Neural crest cell (in vitro differentiated cells): ENCODE results near the gene CYP26B1. TPM values are rescaled to one million over a fixed set of nuclear protein-coding genes. Genes with fewer than 3 reads are reported as not detected.

Source experiments
- DNase-seq: peaks from one replicate; pipeline ENCODE4 v3.0.0; 2021; ENCODE audit warnings: low read depth, mixed read lengths, low spot score
- H3K27ac Mint-ChIP-seq: one replicate; pipeline ENCODE4 v1.8.0; 2021; ENCODE audit warnings: mild to moderate bottlenecking, mixed read lengths; ENCODE audit not compliant: unreplicated experiment
- H3K27me3 Mint-ChIP-seq: 2 replicates; pipeline ENCODE4 v1.8.0; 2021; ENCODE audit warnings: low read depth, mild to moderate bottlenecking, mixed read lengths
- H3K36me3 Mint-ChIP-seq: 2 replicates; pipeline ENCODE4 v1.8.0; 2021; ENCODE audit warnings: low read depth, mild to moderate bottlenecking, mixed read lengths
- H3K4me1 Mint-ChIP-seq: 2 replicates; pipeline ENCODE4 v1.8.0; 2021; ENCODE audit warnings: mixed read lengths
- H3K4me3 Mint-ChIP-seq: one replicate; pipeline ENCODE4 v1.8.0; 2021; ENCODE audit warnings: mild to moderate bottlenecking, mixed read lengths
- H3K9me3 Mint-ChIP-seq: 2 replicates; pipeline ENCODE4 v1.8.0; 2021; ENCODE audit warnings: mixed read lengths
- total RNA-seq: library from RNA; stranded (reverse); gene quantifications from 2 replicates; pipeline ENCODE4 v1.2.1, GENCODE V29; 2021
- TF ChIP-seq, protein P1 (sequence below): fragments of 200-600 bp; sonication (generic); conservative IDR thresholded peaks from 2 replicates; pipeline ENCODE4 v1.5.0; 2021; ENCODE audit warnings: antibody characterized with exemption, mild to moderate bottlenecking

CYP26B1 gene
- total RNA-seq, 1 donor from 2014 or later: 16.4 TPM

DNA sequence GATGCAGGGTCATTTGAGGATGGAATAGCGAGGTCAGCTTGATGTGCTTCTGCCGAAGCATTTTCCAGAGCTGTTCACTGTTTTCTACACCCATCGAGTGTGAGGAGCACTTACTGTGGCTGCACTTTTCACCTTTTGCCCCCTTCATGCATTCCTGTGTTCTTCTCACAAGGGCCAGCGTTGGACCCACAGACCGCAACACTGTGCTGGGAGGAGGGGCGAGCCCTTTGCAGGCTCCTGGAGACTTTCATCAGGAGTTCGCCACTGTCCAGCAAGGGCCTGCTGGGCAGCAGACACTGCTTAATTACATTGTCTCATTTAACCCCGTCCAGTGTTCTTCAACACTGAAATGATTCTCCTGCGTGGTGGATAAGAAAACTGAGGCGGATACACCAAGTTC lies 29.9 kb downstream of the CYP26B1 start:
- Mint-ChIP-seq H3K4me1 (peaks cover 8% of the 10 kb centered on the region), H3K27me3 (peaks cover 13% of the 10 kb centered on the region), H3K4me3 (no peak overlapping the region), H3K36me3 (no peaks in the 10 kb centered on the region), H3K9me3 (peaks cover 2% of the 10 kb centered on the region), H3K27ac (no peak overlapping the region)
- TF ChIP-seq, protein P1, sequence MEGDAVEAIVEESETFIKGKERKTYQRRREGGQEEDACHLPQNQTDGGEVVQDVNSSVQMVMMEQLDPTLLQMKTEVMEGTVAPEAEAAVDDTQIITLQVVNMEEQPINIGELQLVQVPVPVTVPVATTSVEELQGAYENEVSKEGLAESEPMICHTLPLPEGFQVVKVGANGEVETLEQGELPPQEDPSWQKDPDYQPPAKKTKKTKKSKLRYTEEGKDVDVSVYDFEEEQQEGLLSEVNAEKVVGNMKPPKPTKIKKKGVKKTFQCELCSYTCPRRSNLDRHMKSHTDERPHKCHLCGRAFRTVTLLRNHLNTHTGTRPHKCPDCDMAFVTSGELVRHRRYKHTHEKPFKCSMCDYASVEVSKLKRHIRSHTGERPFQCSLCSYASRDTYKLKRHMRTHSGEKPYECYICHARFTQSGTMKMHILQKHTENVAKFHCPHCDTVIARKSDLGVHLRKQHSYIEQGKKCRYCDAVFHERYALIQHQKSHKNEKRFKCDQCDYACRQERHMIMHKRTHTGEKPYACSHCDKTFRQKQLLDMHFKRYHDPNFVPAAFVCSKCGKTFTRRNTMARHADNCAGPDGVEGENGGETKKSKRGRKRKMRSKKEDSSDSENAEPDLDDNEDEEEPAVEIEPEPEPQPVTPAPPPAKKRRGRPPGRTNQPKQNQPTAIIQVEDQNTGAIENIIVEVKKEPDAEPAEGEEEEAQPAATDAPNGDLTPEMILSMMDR: no peak
- DNase-seq: no peak

DNA sequence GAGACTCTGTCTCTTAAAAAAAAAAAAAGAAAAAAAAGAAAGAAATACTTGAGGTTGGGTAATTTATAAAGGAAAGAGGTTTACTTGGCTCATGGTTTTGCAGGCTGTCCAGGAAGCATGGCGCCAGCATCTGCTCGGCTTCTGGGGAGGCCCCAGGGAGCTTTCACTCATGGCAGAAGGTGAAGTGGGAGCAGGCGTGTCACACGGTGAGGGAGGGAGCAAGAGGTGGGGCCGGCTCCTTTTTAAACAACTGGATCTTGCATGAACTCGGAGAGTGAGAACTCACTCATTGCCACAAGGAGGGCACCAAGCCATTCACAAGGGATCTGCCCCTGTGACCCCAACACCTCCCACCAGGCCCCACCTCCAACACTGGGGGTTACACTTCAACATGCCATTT lies 30.6 kb downstream of the CYP26B1 start:
- DNase-seq: no peak
- H3K4me1 Mint-ChIP-seq: peaks cover 8% of the 10 kb centered on the region
- H3K36me3 Mint-ChIP-seq: no peaks in the 10 kb centered on the region
- no peaks in the 10 kb centered on the region for H3K9me3 Mint-ChIP-seq
- H3K27ac Mint-ChIP-seq: no peak overlapping the region
- H3K27me3 Mint-ChIP-seq: peaks cover 8% of the 10 kb centered on the region
- TF ChIP-seq, protein P1: no peak
- no peak overlapping the region for H3K4me3 Mint-ChIP-seq

DNA sequence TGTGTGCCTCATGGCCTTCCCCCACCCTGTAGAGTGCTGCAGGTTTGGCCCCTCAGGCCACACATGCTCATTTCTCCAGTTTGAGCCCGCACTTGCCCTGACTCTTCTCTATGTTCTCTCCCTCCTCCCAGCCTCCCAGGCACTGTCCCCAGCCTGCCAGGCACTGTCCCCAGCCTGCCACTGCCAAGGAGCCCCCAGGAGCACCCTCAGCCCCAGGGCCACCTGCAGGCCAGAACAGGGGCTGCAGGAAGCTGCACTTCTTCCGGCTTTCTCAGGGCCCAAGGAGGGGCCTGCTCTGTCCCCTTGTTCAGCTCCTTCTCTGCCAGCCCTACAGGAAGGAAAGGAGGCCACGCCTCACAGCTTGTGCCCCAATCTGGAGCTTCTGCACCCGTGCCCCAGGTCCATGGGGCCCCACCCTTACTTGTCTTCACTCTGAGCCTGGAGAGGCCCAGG lies 31.6 kb downstream of the CYP26B1 start:
- H3K4me1 Mint-ChIP-seq: peaks cover 8% of the 10 kb centered on the region
- H3K9me3 Mint-ChIP-seq: no peaks in the 10 kb centered on the region
- TF ChIP-seq, protein P1: no peak
- peaks cover 3% of the 10 kb centered on the region for H3K27me3 Mint-ChIP-seq
- H3K27ac Mint-ChIP-seq: peak overlapping the region; percentile 27
- no peak overlapping the region for H3K4me3 Mint-ChIP-seq
- H3K36me3 Mint-ChIP-seq: no peaks in the 10 kb centered on the region
- no peak for DNase-seq

DNA sequence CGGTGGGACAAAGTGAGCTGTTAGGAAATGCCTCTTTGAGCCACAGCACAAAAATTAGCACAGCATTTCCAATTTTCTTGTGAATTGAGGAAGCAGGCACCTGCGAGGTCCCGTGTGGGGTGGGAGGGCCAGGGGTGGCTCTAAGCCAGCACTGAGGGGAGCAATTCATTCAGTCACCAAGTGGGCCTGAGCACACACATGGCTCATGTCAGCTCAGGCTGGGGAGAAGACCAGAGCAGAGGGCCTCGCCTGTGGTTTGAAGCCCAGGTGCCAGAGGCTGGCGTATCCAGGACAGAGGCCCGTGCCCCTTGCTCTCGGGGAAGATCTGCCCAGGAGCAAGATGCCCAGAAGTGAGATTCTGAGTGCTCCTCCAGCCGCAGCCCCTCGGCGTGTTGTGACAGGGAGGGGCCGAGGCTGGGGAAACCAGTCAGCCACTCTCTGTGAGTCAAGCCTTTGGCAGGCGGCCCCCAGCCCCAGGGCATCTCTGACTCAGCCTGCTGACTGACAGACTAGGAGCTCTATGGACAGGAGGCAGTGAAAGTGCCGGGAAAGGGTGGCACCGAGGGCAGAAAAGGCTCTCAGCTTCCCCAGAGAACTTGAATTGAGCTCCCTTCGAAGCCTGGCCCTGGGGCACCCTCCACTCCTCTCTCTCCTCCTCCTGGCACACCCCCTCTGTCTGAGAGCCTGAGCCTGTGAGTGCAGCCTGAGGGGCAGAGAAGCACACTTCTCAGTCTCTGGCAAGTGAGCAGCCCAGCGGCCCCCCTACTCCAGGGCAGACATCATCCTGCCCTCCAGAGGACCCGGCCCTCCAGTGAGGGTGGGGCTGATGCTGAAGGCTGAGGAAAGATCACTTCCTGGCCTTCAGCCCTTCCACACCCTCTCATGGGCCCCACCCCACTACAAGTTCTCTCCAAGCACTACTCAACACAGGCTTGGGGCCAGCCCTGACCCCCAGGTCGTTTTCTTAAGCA lies 32.3 kb downstream of the CYP26B1 start:
- DNase-seq: peak; percentile 26
- H3K4me1 Mint-ChIP-seq: peaks cover 8% of the 10 kb centered on the region
- TF ChIP-seq, protein P1: no peak
- H3K9me3 Mint-ChIP-seq: no peaks in the 10 kb centered on the region
- H3K36me3 Mint-ChIP-seq: no peaks in the 10 kb centered on the region
- no peaks in the 10 kb centered on the region for H3K27me3 Mint-ChIP-seq
- peak overlapping the region; percentile 19 for H3K27ac Mint-ChIP-seq
- no peak overlapping the region for H3K4me3 Mint-ChIP-seq

DNA sequence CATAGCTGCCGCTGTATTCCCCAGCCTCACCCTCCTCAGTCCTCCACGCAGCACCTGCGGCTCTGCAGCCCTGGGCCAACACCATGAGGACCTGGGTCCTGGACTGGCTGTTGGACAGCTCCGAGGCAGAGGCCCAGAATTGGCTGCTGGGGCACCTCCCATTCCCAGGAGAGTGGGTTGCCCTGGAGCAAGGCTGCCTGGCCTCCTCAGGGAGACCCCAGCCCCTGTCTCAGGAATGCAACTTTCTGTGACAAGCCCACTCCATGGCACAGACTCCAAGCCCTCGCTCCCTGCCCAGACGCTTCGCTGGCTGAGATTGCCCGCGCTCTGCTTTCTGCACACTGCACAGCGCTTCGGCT lies 33.0 kb downstream of the CYP26B1 start:
- Mint-ChIP-seq H3K27me3 (no peaks in the 10 kb centered on the region), H3K27ac (no peak overlapping the region), H3K4me1 (peaks cover 8% of the 10 kb centered on the region), H3K9me3 (no peaks in the 10 kb centered on the region), H3K4me3 (no peak overlapping the region), H3K36me3 (no peaks in the 10 kb centered on the region)
- TF ChIP-seq, protein P1: no peak
- DNase-seq: no peak
